Measurements from ENCODE around the gene TSPEAR.

- TF ChIP-seq SMC3 (IDR thresholded peaks at IDR 0.05; ENCODE audit: low read depth, low read length) (no peak), POLR2AphosphoS5 (IDR thresholded peaks at IDR 0.05; ENCODE audit: low read depth, low read length) (no peak), MAX (IDR thresholded peaks at IDR 0.05; ENCODE audit: low read depth) (no peak), CTCF (IDR thresholded peaks at IDR 0.05) (no peak), USF2 (IDR thresholded peaks at IDR 0.05; ENCODE audit: borderline replicate concordance, low read depth, low read length) (no peak), REST (IDR thresholded peaks at IDR 0.05; ENCODE audit: low read depth, low read length) (no peak), NFIC (IDR thresholded peaks at IDR 0.05; ENCODE audit: borderline replicate concordance) (no peak), RAD21 (IDR thresholded peaks at IDR 0.05; ENCODE audit: low read length) (no peak), PBX3 (IDR thresholded peaks at IDR 0.05) (no peak), SIN3A (IDR thresholded peaks at IDR 0.05; ENCODE audit: borderline replicate concordance, low read depth, low read length) (no peak), EZH2phosphoT487 (IDR thresholded peaks at IDR 0.05; ENCODE audit: borderline replicate concordance, low read depth) (no peak)
Observed at GRCh38 chr21:44623575-44623974, 87.8 kb downstream of the TSPEAR start.

All from SK-N-SH (cell line).